ENCODE data around the gene PSPH.
"Not testable (repeated sequence)": the region's sequence is repeated elsewhere in the genome, so short reads cannot be mapped to it uniquely, and the experiment has no call there.

GRCh38 chr7:56048763-56049162, 2.5 kb downstream of the PSPH start:
- TF ChIP-seq CTCF (IDR thresholded peaks at IDR 0.05; ENCODE audit: extremely low read depth in 1 of 2, insufficient read depth in 1 of 2, low read depth in 1 of 2, low read length in 2 of 2); POLR2A (IDR thresholded peaks at IDR 0.05; ENCODE audit: low read depth, low read length); EZH2 (IDR thresholded peaks at IDR 0.05; ENCODE audit: borderline replicate concordance, low read depth, low read length, severe bottlenecking); POLR2AphosphoS5 (IDR thresholded peaks at IDR 0.05; ENCODE audit: insufficient read depth, low read depth, low read length); MAX (IDR thresholded peaks at IDR 0.05; ENCODE audit: insufficient read depth, insufficient read length); MYC (IDR thresholded peaks at IDR 0.05; ENCODE audit: low read depth, low read length): not testable (repeated sequence)

All from endothelial cell of umbilical vein (primary cell).